ENCODE measurements around the gene ZNF367. TPM values are rescaled to one million over a fixed set of nuclear protein-coding genes. Genes with fewer than 3 reads are reported as not detected.
A peak's percentile ranks its signal among the peaks of the same experiment; 100 is the strongest.

The ZNF367 gene
- total and polyA plus RNA-seq, 9 of the 15 experiments (the other 6 are each of a cell fraction or from before 2014, with no cell fraction given) = 2.7 to 14.4 (median 10.0) TPM

GRCh38 chr9:96417051-96417586 lies 1.1 kb downstream of the ZNF367 start (continued):
- TF ChIP-seq ZNF75A (CRISPR knock-in tag; IDR thresholded peaks at IDR 0.05) = no peak
- no peak for TF ChIP-seq GATAD2B (IDR thresholded peaks at IDR 0.05; ENCODE audit: borderline replicate concordance)
- no peak for TF ChIP-seq KAT8 (IDR thresholded peaks at IDR 0.05; ENCODE audit: low read depth)
- 0 out of 2 replicates have a peak, but pooled peaks have one; percentile 29 for TF ChIP-seq HOMEZ (CRISPR knock-in tag; IDR thresholded peaks at IDR 0.05)
- TF ChIP-seq L3MBTL2 (IDR thresholded peaks at IDR 0.05) = peak; percentile 29; the same call in 1 of the 2 replicates
- 0 out of 2 replicates have a peak, but pooled peaks have one; percentile 23 for TF ChIP-seq EP300 (IDR thresholded peaks at IDR 0.05; ENCODE audit: low read length)
- TF ChIP-seq ZBED1 (IDR thresholded peaks at IDR 0.05) = no peak
- no peak for TF ChIP-seq MLLT1 (IDR thresholded peaks at IDR 0.05)
- TF ChIP-seq ZNF551 (CRISPR knock-in tag; IDR thresholded peaks at IDR 0.05) = no peak
- TF ChIP-seq WHSC1 (IDR thresholded peaks at IDR 0.05; ENCODE audit: low read length) = no peak
- no peak for TF ChIP-seq BRD9 (IDR thresholded peaks at IDR 0.05; ENCODE audit: low read depth, partially characterized antibody)
- TF ChIP-seq DPF2 (IDR thresholded peaks at IDR 0.05) = no peak
- TF ChIP-seq ZNF174 (CRISPR knock-in tag; IDR thresholded peaks at IDR 0.05) = no peak
- no peak for TF ChIP-seq ADNP (tag; IDR thresholded peaks at IDR 0.05)
- TF ChIP-seq CHD2 (IDR thresholded peaks at IDR 0.05; ENCODE audit: low read depth, low read length) = no peak
- no peak for TF ChIP-seq ZC3H8 (IDR thresholded peaks at IDR 0.05)
- TF ChIP-seq NR2C1 (IDR thresholded peaks at IDR 0.05) = 0 out of 2 replicates have a peak, but pooled peaks have one; percentile 34
- TF ChIP-seq NR2C1 (tag; IDR thresholded peaks at IDR 0.05) = peak; percentile 26; the same call in 1 of the 2 replicates
- peak; percentile 94 for TF ChIP-seq ZBTB12 (CRISPR knock-in tag; IDR thresholded peaks at IDR 0.05)
- TF ChIP-seq DLX4 (CRISPR knock-in tag; IDR thresholded peaks at IDR 0.05) = no peak
- TF ChIP-seq ZNF146 (CRISPR knock-in tag; IDR thresholded peaks at IDR 0.05; ENCODE audit: unreplicated experiment) = no peak
- no peak for TF ChIP-seq ZNF280B (CRISPR knock-in tag; IDR thresholded peaks at IDR 0.05)
- TF ChIP-seq HEY1 (CRISPR knock-in tag; IDR thresholded peaks at IDR 0.05; ENCODE audit: borderline replicate concordance) = no peak
- no peak for TF ChIP-seq SREBF2 (CRISPR knock-in tag; IDR thresholded peaks at IDR 0.05)
- TF ChIP-seq FIP1L1 (IDR thresholded peaks at IDR 0.05; ENCODE audit: low read depth, low read length, poor library complexity, severe bottlenecking) = peak; percentile 18
- no peak for TF ChIP-seq PYGO2 (tag; IDR thresholded peaks at IDR 0.05)
- TF ChIP-seq NCOA6 (IDR thresholded peaks at IDR 0.05) = no peak

Measured in K562 (cell line).